A204.1 (cell line): ENCODE results near the gene CORO7.

Experiments used
- FAIRE-seq: peaks from 2 replicates; lab custom pipeline; 2012; peaks lifted over from hg19 to GRCh38; lab: Jason Lieb, UNC

CORO7 gene

GRCh38 chr16:4416200-4417032 lies at the start of gene CORO7:
Gene CORO7 (minus strand): TSS chr16:4416596. CDS start chr16:4416518, 78 bp downstream.
- FAIRE-seq: no peak

GRCh38 chr16:4463522-4464163 lies 47.2 kb upstream of the CORO7 start:
- FAIRE-seq: no peak

GRCh38 chr16:4461250-4462085 lies 45.1 kb upstream of the CORO7 start:
- no peak for FAIRE-seq

- FAIRE-seq: no peak
Measured at GRCh38 chr16:4460936-4461249, 44.5 kb upstream of the CORO7 start.

- no peak for FAIRE-seq
Measured at GRCh38 chr16:4455951-4456350, 39.6 kb upstream of the CORO7 start.

- FAIRE-seq: no peak
Measured at GRCh38 chr16:4455081-4455480, 38.7 kb upstream of the CORO7 start.

- no peak for FAIRE-seq
Measured at GRCh38 chr16:4454623-4455022, 38.2 kb upstream of the CORO7 start.

- no peak for FAIRE-seq
Measured at GRCh38 chr16:4452674-4453073, 36.3 kb upstream of the CORO7 start.

GRCh38 chr16:4450931-4451519 lies 34.6 kb upstream of the CORO7 start:
- no peak for FAIRE-seq

- no peak for FAIRE-seq
Measured at GRCh38 chr16:4450430-4450829, 34.0 kb upstream of the CORO7 start.

GRCh38 chr16:4443986-4444385 lies 27.6 kb upstream of the CORO7 start:
- no peak for FAIRE-seq

- FAIRE-seq: no peak
Measured at GRCh38 chr16:4443271-4443670, 26.9 kb upstream of the CORO7 start.

GRCh38 chr16:4442371-4442770 lies 26.0 kb upstream of the CORO7 start:
- FAIRE-seq: no peak

- FAIRE-seq: no peak
Measured at GRCh38 chr16:4437366-4437765, 21.0 kb upstream of the CORO7 start.

GRCh38 chr16:4435337-4436067 lies 19.1 kb upstream of the CORO7 start:
- no peak for FAIRE-seq

GRCh38 chr16:4433914-4434787 lies 17.8 kb upstream of the CORO7 start:
- FAIRE-seq: no peak

- FAIRE-seq: no peak
Measured at GRCh38 chr16:4433228-4433627, 16.8 kb upstream of the CORO7 start.

- FAIRE-seq: no peak
Measured at GRCh38 chr16:4431023-4431422, 14.6 kb upstream of the CORO7 start.

- FAIRE-seq: no peak
Measured at GRCh38 chr16:4428500-4428899, 12.1 kb upstream of the CORO7 start.

- FAIRE-seq: no peak
Measured at GRCh38 chr16:4426722-4427372, 10.5 kb upstream of the CORO7 start.
